IPS-20b (cell line): Measurements from ENCODE around the gene FERMT3.

ENCODE experiments used
- H3K27ac ChIP-seq: one replicate; pipeline ENCODE4 v1.5.1; 2013; ENCODE audit warnings: low read length
- H3K27me3 ChIP-seq: 2 replicates; pipeline ENCODE4 v1.6.1; 2013; ENCODE audit warnings: mild to moderate bottlenecking, low read length, inconsistent platforms; ENCODE audit not compliant: insufficient read depth
- H3K36me3 ChIP-seq: 2 replicates; pipeline ENCODE4 v1.6.1; 2013; ENCODE audit warnings: low read depth, mild to moderate bottlenecking, inconsistent platforms, low read length, moderate library complexity; ENCODE audit not compliant: insufficient read depth
- H3K4me1 ChIP-seq: 2 replicates; pipeline ENCODE4 v1.6.1; 2013; ENCODE audit warnings: mild to moderate bottlenecking, control low read depth, inconsistent platforms, low read length, moderate library complexity; ENCODE audit not compliant: insufficient read depth
- H3K4me3 ChIP-seq: 2 replicates; pipeline ENCODE4 v1.5.1; 2013; ENCODE audit warnings: mild to moderate bottlenecking, low read length, inconsistent platforms
- H3K9ac ChIP-seq: 2 replicates; pipeline ENCODE4 v1.6.1; 2013; ENCODE audit warnings: low read depth, mild to moderate bottlenecking, inconsistent platforms, low read length, moderate library complexity
- H3K9me3 ChIP-seq: 2 replicates; pipeline ENCODE4 v1.6.1; 2013; ENCODE audit warnings: mild to moderate bottlenecking, low read depth, low read length, inconsistent platforms; ENCODE audit not compliant: insufficient read depth

Gene FERMT3

GRCh38 chr11:64255135-64256128 is 48.9 kb downstream of the FERMT3 start:
- Histone ChIP-seq H3K4me1 (peaks cover 3% of the 10 kb centered on the region; the same call in 1 of the 2 replicates), H3K27me3 (no peaks in the 10 kb centered on the region), H3K27ac (no peak overlapping the region), H3K36me3 (peaks cover 48% of the 10 kb centered on the region), H3K4me3 (no peak overlapping the region), H3K9ac (no peak overlapping the region), H3K9me3 (no peaks in the 10 kb centered on the region)

DNA sequence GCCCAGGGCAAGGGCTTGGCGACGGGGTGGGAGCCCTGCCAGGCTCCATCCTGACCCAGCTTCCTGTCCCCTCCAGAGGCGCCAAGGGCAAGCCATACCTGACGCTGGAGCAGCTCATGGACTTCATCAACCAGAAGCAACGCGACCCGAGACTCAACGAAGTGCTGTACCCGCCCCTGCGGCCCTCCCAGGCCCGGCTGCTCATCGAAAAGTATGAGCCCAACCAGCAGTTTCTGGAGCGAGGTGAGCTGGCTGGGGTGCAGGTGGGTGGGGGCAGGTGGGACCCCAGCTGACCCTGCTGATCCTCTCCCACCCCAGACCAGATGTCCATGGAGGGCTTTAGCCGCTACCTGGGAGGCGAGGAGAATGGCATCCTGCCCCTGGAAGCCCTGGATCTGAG is 49.8 kb downstream of the FERMT3 start:
- Histone ChIP-seq H3K4me3 (no peak overlapping the region), H3K9ac (no peak overlapping the region), H3K4me1 (no peaks in the 10 kb centered on the region), H3K36me3 (peaks cover 57% of the 10 kb centered on the region), H3K27ac (no peak overlapping the region), H3K27me3 (no peaks in the 10 kb centered on the region), H3K9me3 (no peaks in the 10 kb centered on the region)

DNA sequence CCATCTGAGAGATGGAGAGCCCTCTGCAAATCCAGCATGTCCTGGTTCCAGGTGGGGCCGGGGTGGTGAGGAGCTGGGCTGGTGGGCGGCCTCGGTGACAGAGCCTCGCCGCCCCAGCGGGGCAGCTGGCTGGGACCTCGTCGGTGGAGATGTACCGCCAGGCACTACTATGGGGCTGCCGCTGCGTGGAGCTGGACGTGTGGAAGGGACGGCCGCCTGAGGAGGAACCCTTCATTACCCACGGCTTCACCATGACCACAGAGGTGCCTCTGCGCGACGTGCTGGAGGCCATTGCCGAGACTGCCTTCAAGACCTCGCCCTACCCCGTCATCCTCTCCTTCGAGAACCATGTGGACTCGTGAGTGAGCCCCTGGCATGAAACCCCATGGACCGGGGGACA is 51.8 kb downstream of the FERMT3 start:
- H3K36me3 ChIP-seq, result peaks cover 77% of the 10 kb centered on the region

GRCh38 chr11:64258946-64259532 is 52.5 kb downstream of the FERMT3 start:
- Histone ChIP-seq H3K27me3 (no peaks in the 10 kb centered on the region), H3K9me3 (no peaks in the 10 kb centered on the region), H3K4me3 (no peak overlapping the region), H3K27ac (no peak overlapping the region), H3K9ac (no peak overlapping the region), H3K36me3 (peaks cover 84% of the 10 kb centered on the region), H3K4me1 (peaks cover 3% of the 10 kb centered on the region; the same call in 1 of the 2 replicates)

More for the DNA sequence above, 51.8 kb downstream of the FERMT3 start:
- H3K9ac ChIP-seq, result no peak overlapping the region
- H3K4me3 ChIP-seq, result no peak overlapping the region
- H3K27ac ChIP-seq, result no peak overlapping the region
- no peaks in the 10 kb centered on the region for H3K27me3 ChIP-seq
- no peaks in the 10 kb centered on the region for H3K9me3 ChIP-seq
- H3K4me1 ChIP-seq, result peaks cover 1% of the 10 kb centered on the region; the same call in 1 of the 2 replicates

DNA sequence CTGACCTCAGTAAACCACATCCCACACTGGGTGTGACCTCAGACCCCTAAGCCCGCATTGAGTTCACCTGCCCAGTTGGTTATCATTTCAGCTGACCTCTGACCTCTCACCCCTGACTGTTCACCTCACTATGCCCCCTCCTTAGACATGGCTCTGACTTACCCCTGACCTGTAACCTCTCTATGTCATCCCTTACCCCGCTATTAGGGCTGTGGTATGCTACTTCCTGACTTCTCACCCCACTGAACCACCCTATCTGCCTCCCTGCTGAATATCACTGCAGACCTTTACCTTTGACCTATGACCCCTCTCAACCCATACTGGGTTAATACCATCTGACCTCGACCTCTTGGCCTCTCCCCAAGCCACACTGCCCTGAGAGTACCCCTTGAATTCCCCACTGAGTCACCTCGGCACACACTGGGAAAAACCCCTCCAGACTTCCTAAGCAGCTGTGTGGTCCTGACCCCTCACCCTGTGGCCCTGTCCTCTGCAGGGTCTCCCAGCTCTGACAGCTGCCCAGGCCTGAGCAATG is 53.1 kb downstream of the FERMT3 start:
- Histone ChIP-seq H3K9ac (no peak overlapping the region), H3K36me3 (peaks cover 88% of the 10 kb centered on the region)

GRCh38 chr11:64260147-64260708 is 53.7 kb downstream of the FERMT3 start:
- Histone ChIP-seq H3K27ac (no peak overlapping the region), H3K9ac (no peak overlapping the region), H3K4me3 (no peak overlapping the region), H3K36me3 (peaks cover 85% of the 10 kb centered on the region), H3K27me3 (no peaks in the 10 kb centered on the region), H3K4me1 (peaks cover 3% of the 10 kb centered on the region; the same call in 1 of the 2 replicates), H3K9me3 (no peaks in the 10 kb centered on the region)

More for the DNA sequence above, 53.1 kb downstream of the FERMT3 start:
- Histone ChIP-seq H3K9me3 (no peaks in the 10 kb centered on the region), H3K27me3 (no peaks in the 10 kb centered on the region), H3K4me1 (peaks cover 3% of the 10 kb centered on the region; the same call in 1 of the 2 replicates), H3K27ac (no peak overlapping the region), H3K4me3 (no peak overlapping the region)

GRCh38 chr11:64261556-64262080 is 55.1 kb downstream of the FERMT3 start:
- Histone ChIP-seq H3K9me3 (no peaks in the 10 kb centered on the region), H3K9ac (no peak overlapping the region), H3K36me3 (peaks cover 85% of the 10 kb centered on the region), H3K4me1 (peaks cover 3% of the 10 kb centered on the region; the same call in 1 of the 2 replicates), H3K4me3 (no peak overlapping the region), H3K27me3 (no peaks in the 10 kb centered on the region), H3K27ac (no peak overlapping the region)

GRCh38 chr11:64262271-64263002 is 55.9 kb downstream of the FERMT3 start:
- Histone ChIP-seq H3K36me3 (peaks cover 89% of the 10 kb centered on the region), H3K27ac (no peak overlapping the region), H3K4me1 (peaks cover 3% of the 10 kb centered on the region; the same call in 1 of the 2 replicates), H3K9ac (no peak overlapping the region), H3K4me3 (no peak overlapping the region), H3K27me3 (no peaks in the 10 kb centered on the region), H3K9me3 (no peaks in the 10 kb centered on the region)

DNA sequence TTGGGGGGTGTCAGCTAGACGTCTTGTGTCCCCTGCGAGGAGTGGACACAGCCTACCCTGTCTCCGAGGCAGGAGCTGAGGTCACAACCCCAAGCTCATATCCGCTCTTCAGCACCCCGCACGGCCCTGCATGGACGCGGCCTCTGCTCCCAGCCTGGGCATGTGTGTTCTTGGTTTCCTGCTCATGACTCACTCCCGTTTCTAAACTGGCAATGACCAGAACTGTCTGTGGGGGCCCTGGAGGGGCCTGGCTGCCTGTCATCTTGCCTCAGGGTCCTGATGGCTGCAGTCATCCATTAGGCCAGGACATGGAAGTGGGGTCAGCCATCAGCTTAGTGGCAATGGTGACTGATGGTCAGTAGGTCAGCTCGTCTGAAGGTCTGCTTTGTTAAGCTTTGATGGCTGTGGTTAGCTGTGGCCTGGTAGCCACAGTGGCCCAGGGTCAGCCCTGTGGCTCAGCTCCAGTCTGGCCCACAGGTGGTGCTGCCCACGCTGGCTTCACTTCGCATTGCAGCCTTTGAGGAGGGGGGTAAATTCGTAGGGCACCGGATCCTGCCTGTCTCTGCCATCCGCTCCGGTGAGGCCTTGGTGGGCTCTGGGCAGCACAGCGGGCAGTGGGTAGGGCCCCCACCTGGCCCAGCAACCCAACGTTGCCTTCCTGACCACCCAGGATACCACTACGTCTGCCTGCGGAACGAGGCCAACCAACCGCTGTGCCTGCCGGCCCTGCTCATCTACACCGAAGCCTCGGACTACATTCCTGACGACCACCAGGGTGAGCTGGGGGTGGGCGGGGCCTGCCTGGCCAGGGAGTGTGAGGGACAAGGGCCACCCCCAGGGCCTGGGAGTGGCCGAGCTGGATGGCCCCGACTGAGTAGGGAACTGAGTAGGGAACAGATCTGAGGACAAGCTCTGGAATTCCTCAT is 56.8 kb downstream of the FERMT3 start:
- H3K9me3 ChIP-seq, result no peaks in the 10 kb centered on the region
- no peak overlapping the region for H3K9ac ChIP-seq
- no peak overlapping the region for H3K4me3 ChIP-seq
- peaks cover 3% of the 10 kb centered on the region; the same call in 1 of the 2 replicates for H3K4me1 ChIP-seq
- no peaks in the 10 kb centered on the region for H3K27me3 ChIP-seq
- H3K36me3 ChIP-seq, result peaks cover 86% of the 10 kb centered on the region
- no peak overlapping the region for H3K27ac ChIP-seq

DNA sequence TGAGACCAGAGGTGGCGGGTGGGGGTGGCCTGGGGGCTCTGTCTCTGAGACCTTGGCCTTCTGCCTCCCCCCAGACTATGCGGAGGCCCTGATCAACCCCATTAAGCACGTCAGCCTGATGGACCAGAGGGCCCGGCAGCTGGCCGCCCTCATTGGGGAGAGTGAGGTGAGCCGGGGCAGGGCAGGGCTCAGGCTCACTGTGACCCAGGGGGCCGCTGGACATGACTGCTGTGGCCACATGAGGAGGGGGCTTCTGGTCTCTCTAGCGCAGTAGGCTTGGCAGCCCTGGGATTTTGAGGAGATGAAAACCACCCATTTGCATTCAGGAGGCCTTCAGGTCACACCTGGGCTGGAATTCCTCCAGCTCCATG is 57.4 kb downstream of the FERMT3 start:
- H3K27me3 ChIP-seq, result no peaks in the 10 kb centered on the region
- H3K9ac ChIP-seq, result no peak overlapping the region
- H3K4me1 ChIP-seq, result peaks cover 6% of the 10 kb centered on the region
- H3K36me3 ChIP-seq, result peaks cover 80% of the 10 kb centered on the region
- H3K9me3 ChIP-seq, result no peaks in the 10 kb centered on the region
- no peak overlapping the region for H3K4me3 ChIP-seq
- no peak overlapping the region for H3K27ac ChIP-seq
